ENCODE data around the gene ZNF667. TPM values are rescaled to one million over a fixed set of nuclear protein-coding genes. Genes with fewer than 3 reads are reported as not detected.

ZNF667 gene
- total RNA-seq, 2 donors from 2014 or later, result 3.5 to 5.3 TPM

GRCh38 chr19:56403261-56403660, 73.9 kb downstream of the ZNF667 start:
- DNase-seq (ENCODE audit: low spot score), result no peak
- peaks cover 0 to 17% of the 10 kb centered on the region in 2 donors for H3K4me1 ChIP-seq
- peak overlapping the region; percentile 97 to 98 for H3K27ac ChIP-seq
- TF ChIP-seq CTCF (IDR thresholded peaks at IDR 0.05), result no peak
- H3K4me3 ChIP-seq, result peak overlapping the region; percentile 79 to 82
- H3K27me3 ChIP-seq, result no peaks in the 10 kb centered on the region
- H3K36me3 ChIP-seq, result peaks cover 26% of the 10 kb centered on the region
- H3K9me3 ChIP-seq, result peaks cover 0 to 36% of the 10 kb centered on the region in 2 donors

GRCh38 chr19:56400485-56400884, 76.7 kb downstream of the ZNF667 start:
- H3K4me1 ChIP-seq, result peaks cover 0 to 17% of the 10 kb centered on the region in 2 donors
- H3K27me3 ChIP-seq, result no peaks in the 10 kb centered on the region
- peaks cover 0 to 20% of the 10 kb centered on the region in 2 donors for H3K9me3 ChIP-seq
- peaks cover 15% of the 10 kb centered on the region for H3K36me3 ChIP-seq
- no peak overlapping the region for H3K27ac ChIP-seq
- no peak overlapping the region for H3K4me3 ChIP-seq
- DNase-seq (ENCODE audit: low spot score), result no peak
- no peak for TF ChIP-seq CTCF (IDR thresholded peaks at IDR 0.05)

DNA sequence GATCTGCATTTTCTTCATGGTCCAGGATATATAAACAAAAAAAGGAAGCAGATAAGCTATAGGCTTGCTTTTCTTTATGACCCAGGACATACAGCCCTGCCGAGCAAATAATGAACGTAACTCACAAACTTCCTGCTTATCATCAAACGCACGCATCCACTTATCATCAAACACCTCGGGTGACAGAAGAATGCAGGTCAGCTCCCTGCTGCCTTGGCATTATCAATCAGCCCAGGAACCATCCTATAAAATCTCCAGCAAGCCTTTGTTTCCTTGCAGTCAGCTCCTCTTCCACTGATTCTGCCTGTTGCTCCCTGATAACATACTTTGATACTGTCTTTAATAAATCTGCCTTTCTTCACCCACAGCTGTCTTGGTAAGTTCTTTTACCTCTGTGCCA, 78.3 kb downstream of the ZNF667 start:
- Histone ChIP-seq H3K4me3 (no peak overlapping the region), H3K9me3 (peaks cover 0 to 20% of the 10 kb centered on the region in 2 donors), H3K27me3 (no peaks in the 10 kb centered on the region), H3K4me1 (peaks cover 0 to 11% of the 10 kb centered on the region in 2 donors), H3K27ac (no peak overlapping the region), H3K36me3 (peaks cover 15% of the 10 kb centered on the region)
- DNase-seq (ENCODE audit: low spot score), result no peak
- TF ChIP-seq CTCF (IDR thresholded peaks at IDR 0.05), result no peak

DNA sequence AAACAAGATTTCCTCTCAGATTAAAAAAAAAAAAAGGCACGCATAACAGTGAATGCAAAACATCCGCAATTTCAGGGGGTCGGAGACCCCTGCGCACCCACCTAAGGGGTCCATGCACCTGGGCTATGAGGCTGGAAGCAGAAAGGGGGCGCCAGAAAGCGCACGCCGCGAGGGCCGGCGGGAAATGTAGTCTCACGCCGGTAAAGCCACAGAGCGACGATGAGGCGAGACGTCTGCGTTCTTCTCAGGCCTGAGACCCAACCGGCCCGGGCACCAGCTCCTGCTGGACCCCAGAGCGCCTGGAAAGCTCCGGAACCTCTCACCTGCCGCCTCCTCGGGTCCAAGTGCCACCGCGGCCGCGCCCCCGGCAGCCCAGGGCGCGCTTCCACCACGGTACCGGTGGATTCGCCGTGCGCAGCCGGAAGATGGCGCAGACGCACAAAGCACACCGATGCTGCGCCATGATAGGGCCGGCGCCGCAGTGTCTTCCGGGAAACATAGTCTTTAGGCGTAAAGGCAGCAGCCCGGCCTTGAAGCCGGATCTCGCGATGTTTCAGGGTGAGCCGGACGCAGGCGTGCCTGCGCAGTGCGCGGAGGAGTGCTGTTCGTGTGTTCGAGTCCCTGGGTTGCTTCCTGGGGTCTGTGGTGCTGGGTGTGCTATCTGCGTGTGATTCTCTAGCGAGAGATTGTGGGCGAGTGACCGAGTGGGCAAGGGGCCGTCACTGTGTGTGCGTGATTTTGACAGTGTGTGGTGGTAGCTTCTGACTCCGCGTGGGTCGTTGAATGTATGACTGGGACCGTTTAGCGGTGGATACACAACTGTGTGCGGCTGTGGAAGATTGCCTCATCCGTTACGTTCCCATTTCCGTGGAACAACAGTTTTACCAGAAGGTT, 83.8 kb downstream of the ZNF667 start, which contains the start of gene ZNF582:
TSS of gene ZNF582 (minus strand) at position 416 of the 894 bp plus-strand sequence. CDS start 1,782 bp downstream, outside the sequence.
- peak; percentile 85 to 91 for TF ChIP-seq CTCF (IDR thresholded peaks at IDR 0.05)
- Histone ChIP-seq H3K4me1 (peaks cover 0 to 15% of the 10 kb centered on the region in 2 donors), H3K9me3 (no peaks in the 10 kb centered on the region), H3K27me3 (no peaks in the 10 kb centered on the region), H3K27ac (peak within 1 kb of the TSS; percentile 87 to 96), H3K36me3 (peaks cover 14% of the 10 kb centered on the region), H3K4me3 (peak within 1 kb of the TSS; percentile 63 to 74)
- peak; percentile 95 for DNase-seq (ENCODE audit: low spot score)

Other genes starting within 250 kb of the ZNF667 start
- not detected for gene EDDM13, start 204.6 kb downstream of the ZNF667 start, total RNA-seq
- 1 to 10 TPM; 3.0 to 9.5 TPM for gene ZSCAN5A, start 162.5 kb downstream of the ZNF667 start, total RNA-seq
- gene ZNF582, start 83.8 kb downstream of the ZNF667 start, total RNA-seq, result 1 to 10 TPM; 3.9 to 6.2 TPM
- 1 to 10 TPM; 2.3 to 6.4 TPM for gene ZNF583, start 73.0 kb downstream of the ZNF667 start, total RNA-seq
- gene ZNF471, start 30.5 kb upstream of the ZNF667 start, total RNA-seq, result 1 to 10 TPM; 2.1 to 2.3 TPM
- 1 to 10 TPM; 4.0 to 4.6 TPM for gene ZFP28, start 61.6 kb upstream of the ZNF667 start, total RNA-seq
- 1 to 10 TPM; 1.9 to 2.5 TPM for gene ZNF470, start 90.1 kb upstream of the ZNF667 start, total RNA-seq
- gene ZNF71, start 118.0 kb upstream of the ZNF667 start, total RNA-seq, result 1 to 10 TPM; 6.9 to 9.8 TPM
- gene SMIM17, start 165.8 kb upstream of the ZNF667 start, total RNA-seq, result not detected
- gene ZNF835, start 194.4 kb upstream of the ZNF667 start, total RNA-seq, result 10 to 100 TPM in 1 of 2 donors, 1 to 10 TPM in 1; 6.5 to 12.8 TPM